HG03571 (cell line): Measurements from ENCODE around the gene RPRD1B.
A peak's percentile ranks its signal among the peaks of the same experiment; 100 is the strongest.
"Not testable (repeated sequence)": the region's sequence is repeated elsewhere in the genome, so short reads cannot be mapped to it uniquely, and the experiment has no call there.

Experiments used
- ATAC-seq: cut with Tn5 transposase; IDR thresholded peaks from one replicate; pipeline ENCODE4 v1.9.1; 2021; ENCODE audit not compliant: unreplicated experiment

The RPRD1B gene

DNA sequence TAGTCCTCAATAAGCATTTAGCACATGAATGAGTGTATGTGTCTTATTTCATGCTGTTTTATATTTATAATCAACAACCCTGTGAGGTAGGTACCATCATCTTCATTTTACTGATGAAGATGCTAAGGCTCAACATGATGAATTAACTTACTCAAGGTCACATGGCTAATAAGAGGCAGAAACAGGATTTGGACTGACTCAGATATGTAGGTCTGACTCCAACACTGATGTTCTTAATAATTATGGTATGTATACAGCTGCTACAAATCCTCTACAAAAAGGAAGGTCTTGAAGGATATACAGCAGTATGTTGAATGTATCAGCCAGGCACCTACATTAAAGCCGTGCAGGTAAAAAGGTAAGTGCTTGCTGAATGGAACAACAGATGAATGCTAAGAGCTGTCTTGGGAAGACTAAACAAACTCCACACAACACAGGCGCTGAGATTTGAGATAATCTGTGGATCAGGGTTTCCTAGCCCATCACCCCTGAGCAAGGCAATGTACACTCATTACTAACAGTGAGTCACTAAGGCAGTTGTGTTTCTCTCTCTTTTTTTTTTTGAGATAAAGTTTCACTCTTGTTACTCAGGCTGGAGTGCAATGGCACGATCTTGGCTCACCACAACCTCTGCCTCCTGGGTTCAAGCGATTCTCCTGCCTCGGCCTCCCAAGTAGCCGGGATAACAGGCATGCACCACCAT is 32.2 kb upstream of the RPRD1B start:
- ATAC-seq, result no peak

DNA sequence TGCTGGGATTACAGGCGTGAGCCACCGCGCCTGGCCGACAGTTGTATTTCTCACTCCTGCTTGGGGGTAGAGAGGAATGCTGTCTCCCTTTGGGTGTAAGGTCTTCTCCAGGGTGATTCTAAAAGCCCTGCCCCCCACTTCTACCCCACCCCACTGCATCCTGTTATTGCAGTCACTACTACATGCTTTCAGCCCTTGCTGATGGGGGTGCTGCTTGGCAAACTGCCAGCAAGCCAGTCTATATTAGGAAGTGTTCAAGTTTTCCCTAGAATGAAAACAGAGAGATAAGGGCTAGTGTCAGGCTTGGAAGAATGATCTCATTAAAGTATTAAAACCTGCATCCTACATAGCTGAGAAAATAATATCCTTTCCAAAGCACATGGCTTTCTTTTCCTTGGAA is 31.6 kb upstream of the RPRD1B start:
- no peak for ATAC-seq

- ATAC-seq, result no peak
Observed at GRCh38 chr20:38002422-38002821, 31.1 kb upstream of the RPRD1B start.

DNA sequence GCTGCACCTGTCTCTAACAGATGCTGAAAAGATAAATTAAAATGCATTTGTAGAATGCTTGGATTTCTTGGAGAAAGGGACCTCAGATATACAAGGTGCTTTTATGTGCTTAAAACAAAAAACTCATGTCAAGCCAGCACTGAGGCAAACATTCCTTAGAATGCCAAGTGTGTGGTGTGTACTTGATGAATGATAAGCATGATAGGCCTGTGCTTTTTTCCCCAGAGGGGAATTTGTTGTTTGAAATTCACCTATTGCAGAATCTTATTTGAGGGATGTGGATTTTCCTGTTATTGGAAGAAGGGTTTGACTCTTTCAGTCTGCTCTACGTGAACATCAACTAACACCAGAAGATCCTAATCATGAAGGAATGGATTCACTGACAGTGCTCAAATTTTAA is 29.1 kb upstream of the RPRD1B start:
- ATAC-seq, result no peak

- no peak for ATAC-seq
Observed at GRCh38 chr20:38005903-38006302, 27.6 kb upstream of the RPRD1B start.

GRCh38 chr20:38007526-38007925 is 26.0 kb upstream of the RPRD1B start:
- ATAC-seq, result no peak

GRCh38 chr20:38008233-38008944 is 25.2 kb upstream of the RPRD1B start:
- no peak for ATAC-seq

GRCh38 chr20:38009416-38009815 is 24.1 kb upstream of the RPRD1B start:
- not testable (repeated sequence) for ATAC-seq

DNA sequence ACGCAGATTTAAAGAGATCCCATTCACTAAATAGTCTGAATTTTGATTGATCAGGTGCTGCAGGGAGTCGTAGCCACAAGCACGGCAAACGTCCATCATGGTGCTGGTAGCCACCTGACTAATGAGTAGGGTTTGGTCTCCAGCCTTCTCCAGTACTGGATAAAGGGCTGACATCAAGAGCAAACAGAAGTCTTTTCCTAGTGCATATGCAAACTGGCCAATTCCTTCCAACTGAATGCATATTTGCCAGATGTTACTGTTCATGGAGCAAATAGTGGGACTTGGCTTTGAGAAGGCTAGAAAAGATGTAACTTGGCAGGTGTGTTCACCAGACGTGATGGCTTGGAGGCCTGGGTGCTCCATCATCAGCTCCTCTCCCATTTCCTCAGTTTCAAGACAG is 21.9 kb upstream of the RPRD1B start:
- no peak for ATAC-seq

GRCh38 chr20:38012332-38012731 is 21.2 kb upstream of the RPRD1B start:
- no peak for ATAC-seq

DNA sequence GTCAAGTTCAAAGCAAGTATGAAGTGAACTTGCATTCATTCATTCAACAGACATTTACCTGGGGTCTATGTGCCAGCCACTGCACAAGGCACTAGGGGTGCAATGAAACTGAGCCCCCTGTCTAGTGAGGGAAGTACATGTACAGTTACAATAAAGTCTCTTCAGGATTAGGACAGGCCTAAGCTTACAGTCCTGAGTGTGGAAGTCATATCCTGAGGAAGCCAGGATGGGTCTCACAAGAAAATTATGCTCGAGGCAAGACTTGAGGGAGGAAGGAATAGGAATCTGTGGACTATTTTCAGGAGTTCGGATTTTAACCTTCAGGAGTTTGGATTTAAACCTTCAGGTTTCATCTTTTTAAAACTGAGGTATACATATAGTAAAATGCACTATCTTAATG is 19.7 kb upstream of the RPRD1B start:
- no peak for ATAC-seq

DNA sequence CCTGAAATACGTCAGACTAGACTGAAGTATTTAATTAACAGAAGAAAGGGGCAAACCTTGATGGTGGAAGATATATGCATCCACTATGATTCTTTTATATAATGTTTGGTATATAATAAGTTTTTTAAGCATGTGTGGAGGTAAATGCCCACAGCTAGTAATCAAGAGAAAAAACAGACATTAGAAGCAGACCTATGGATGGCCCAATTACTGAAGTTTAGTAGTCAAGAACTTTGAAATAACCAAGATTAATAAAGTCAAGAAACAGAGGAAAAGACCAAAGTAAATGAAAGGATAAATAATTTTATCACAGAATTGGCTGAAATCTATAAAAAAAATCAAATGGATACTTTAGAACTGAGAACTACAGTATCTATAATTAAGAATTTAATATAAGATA is 15.6 kb upstream of the RPRD1B start:
- ATAC-seq, result no peak

DNA sequence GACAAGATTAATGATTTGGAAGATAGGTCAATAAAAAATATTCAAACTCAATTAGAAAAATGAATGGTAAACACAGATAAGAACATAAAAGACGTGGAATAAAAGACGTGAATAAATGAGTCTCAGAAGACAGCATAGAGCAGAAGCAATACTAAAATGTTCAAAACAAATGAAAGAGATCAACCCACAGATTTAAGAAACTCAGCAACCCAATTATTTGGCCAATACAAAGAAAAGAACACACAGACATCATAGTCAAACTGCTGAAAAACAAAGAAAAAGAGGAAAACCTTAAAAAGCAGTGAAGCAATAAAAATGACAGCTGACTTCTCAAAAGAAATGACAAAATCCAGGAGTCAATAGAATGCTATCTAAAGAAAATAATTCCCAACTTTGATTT is 15.2 kb upstream of the RPRD1B start:
- no peak for ATAC-seq

- no peak for ATAC-seq
Observed at GRCh38 chr20:38021087-38021772, 12.3 kb upstream of the RPRD1B start.

DNA sequence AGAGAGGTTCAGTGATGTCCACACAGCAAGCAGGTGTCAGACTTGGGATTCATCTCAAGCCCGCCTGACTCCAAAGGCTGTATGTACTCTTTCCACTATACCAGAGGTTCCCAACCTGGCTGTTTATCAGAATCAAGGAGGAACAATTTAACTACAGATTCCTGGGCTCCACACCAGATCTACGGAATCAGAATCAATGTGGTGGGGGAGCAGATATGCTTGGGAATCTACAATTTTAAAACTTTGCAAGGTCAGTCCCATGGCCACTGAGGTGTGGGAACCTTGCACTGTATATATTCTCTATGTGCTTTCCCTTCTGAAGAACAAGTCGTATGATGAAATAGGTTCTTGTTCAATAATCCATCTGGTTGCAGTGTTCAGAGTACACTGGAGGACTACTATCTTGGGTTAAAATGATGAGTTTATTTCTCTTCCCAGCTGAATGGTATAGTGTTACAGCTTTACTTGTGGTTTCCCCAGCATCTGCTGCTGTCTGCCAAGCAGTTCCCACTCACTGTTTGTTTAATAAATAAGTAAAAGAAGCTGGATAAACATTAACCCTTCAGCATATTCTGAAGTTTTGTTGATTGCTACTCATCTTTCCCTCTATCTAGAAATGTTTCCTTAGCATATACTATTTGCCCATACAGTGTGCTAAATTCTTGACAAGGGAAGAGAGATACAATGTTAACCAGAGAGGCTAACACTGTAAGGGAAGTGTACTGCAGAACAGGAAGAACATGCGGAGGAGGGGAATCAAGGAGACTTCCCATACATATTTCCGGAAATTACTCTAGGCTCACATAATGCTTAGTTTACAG is 10.2 kb upstream of the RPRD1B start:
- ATAC-seq, result no peak

GRCh38 chr20:38024496-38024895 is 9.1 kb upstream of the RPRD1B start:
- no peak for ATAC-seq

DNA sequence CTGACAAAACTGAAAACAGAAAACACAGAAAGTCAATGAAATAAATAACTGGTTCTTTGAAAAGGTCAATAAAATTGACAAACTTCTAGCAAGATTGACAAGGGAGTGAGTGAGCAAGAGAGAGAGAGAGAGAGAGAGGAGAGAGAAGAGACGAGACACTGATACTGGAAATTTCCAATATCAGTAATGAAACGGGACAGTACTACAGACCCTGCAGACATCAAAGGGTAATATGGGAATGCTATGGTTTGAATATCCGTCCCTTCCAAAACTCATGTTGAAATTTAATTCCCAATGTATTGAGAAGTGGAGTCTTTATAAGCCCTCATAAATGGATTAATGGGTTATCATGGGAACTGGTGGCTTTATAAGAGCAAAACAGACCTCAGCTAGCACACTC is 4.1 kb upstream of the RPRD1B start:
- ATAC-seq, result no peak

- no peak for ATAC-seq
Observed at GRCh38 chr20:38031957-38032356, 1.6 kb upstream of the RPRD1B start.

DNA sequence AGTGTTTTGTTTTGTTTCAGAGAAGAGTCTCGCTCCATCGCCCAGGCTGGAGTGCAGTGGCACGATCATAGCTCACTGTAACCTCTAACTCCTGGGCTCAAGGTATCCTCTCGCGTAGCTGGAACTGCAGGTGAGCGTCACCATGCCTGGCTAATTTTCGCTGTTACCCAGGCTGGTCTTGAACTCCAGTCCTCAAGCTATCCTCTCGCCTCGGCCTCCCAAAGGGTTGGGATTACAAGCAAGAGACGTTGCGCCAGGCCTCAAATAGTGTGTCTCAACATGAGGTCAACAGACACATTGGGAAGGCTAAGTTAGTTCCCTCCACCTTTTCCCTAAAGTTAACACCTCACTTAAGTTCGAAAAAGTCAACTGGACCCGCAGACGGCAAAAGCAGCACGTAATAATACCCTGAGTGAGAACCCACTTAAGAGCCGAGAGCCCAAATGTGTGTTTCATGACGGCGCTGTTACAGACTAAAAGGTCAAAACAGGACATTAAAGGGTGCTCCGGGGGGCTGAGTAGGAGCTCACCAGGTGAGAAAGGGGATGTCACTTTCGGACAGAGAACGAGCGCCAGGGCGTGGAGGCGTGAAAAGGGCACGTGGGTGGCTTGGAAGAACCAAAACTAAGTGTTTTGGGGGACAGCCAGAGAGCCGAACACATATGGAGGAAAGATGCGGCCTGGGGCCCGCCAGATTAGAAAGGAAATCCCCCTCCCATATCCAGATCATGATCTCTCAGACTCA is 789 bp upstream of the RPRD1B start:
- ATAC-seq, result peak; percentile 45

GRCh38 chr20:38034108-38034649 is 633 bp downstream of the RPRD1B start:
- peak; percentile 7 for ATAC-seq
